ENCODE results near the gene ENTPD2.

ENTPD2 gene

GRCh38 chr9:137002646-137003041 lies 51.2 kb downstream of the ENTPD2 start:
- Histone ChIP-seq H3K4me1 (ENCODE audit: control insufficient read depth, insufficient read depth, low read length) (no peaks in the 10 kb centered on the region), H3K36me3 (ENCODE audit: control insufficient read depth, insufficient read depth, low read length) (no peaks in the 10 kb centered on the region), H3K4me3 (ENCODE audit: low read depth, low read length) (no peak overlapping the region), H3K9me3 (ENCODE audit: control insufficient read depth, insufficient read depth, low read length) (no peaks in the 10 kb centered on the region), H3K9ac (ENCODE audit: low read depth, low read length) (no peak overlapping the region), H3K27me3 (ENCODE audit: control insufficient read depth, insufficient read depth, low read length) (no peaks in the 10 kb centered on the region)

- no peaks in the 10 kb centered on the region for H3K36me3 ChIP-seq (ENCODE audit: control insufficient read depth, insufficient read depth, low read length)
- H3K4me1 ChIP-seq (ENCODE audit: control insufficient read depth, insufficient read depth, low read length), result peaks cover 2% of the 10 kb centered on the region
- H3K9ac ChIP-seq (ENCODE audit: low read depth, low read length), result no peak overlapping the region
- no peaks in the 10 kb centered on the region for H3K27me3 ChIP-seq (ENCODE audit: control insufficient read depth, insufficient read depth, low read length)
- H3K4me3 ChIP-seq (ENCODE audit: low read depth, low read length), result no peak overlapping the region
- no peaks in the 10 kb centered on the region for H3K9me3 ChIP-seq (ENCODE audit: control insufficient read depth, insufficient read depth, low read length)
These were observed 51.8 kb downstream of the ENTPD2 start for GRCh38 chr9:137001857-137002645.

DNA sequence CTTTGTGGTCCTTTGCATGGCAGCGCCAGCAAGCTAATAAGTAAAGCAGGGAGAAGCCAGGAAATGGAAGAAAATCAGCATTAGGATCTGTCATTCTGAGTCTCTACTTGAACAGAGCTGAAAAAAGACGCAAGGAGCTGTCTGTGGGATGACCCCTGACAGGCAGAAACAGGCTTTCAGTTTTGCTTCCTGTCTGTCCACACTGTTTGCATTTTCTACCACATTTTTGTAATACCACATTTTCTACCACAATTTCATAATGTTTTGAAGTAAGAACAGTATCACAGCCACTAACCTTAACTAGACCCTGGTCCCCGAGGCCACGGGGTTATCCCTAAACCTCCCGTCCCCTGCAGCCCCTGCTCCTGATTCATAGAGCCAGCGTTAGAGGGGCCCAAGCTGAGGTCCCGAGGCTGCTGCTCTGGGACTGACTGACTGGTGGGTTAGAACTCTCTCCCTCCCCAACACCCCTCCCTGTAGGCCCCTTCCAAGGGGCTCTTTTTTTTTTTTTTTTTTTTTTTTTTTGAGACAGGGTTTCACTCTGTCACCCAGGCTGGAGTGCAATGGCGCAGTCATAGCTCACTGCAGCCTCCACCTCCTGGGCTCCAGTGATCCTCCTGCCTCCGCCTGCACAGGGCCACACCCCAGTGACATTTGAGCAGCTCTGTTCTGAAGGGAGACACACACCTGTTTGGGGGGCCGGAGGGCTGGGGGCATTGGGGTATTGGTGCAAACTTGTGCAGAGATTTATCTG lies 53.5 kb downstream of the ENTPD2 start:
- Histone ChIP-seq H3K4me1 (ENCODE audit: control insufficient read depth, insufficient read depth, low read length) (peaks cover 5% of the 10 kb centered on the region), H3K36me3 (ENCODE audit: control insufficient read depth, insufficient read depth, low read length) (no peaks in the 10 kb centered on the region), H3K4me3 (ENCODE audit: low read depth, low read length) (no peak overlapping the region), H3K9me3 (ENCODE audit: control insufficient read depth, insufficient read depth, low read length) (no peaks in the 10 kb centered on the region), H3K27me3 (ENCODE audit: control insufficient read depth, insufficient read depth, low read length) (peaks cover 3% of the 10 kb centered on the region), H3K9ac (ENCODE audit: low read depth, low read length) (no peak overlapping the region)

Data from iPS-15b (cell line).